ENCODE data around the gene L3MBTL4. TPM values are rescaled to one million over a fixed set of nuclear protein-coding genes. Genes with fewer than 3 reads are reported as not detected.

L3MBTL4 gene
- total RNA-seq, 1 experiment from 2014 or later = not detected

GRCh38 chr18:6376433-6377229 is 38.1 kb downstream of the L3MBTL4 start:
- Histone ChIP-seq H3K4me3 (no peak overlapping the region), H3K9me3 (no peaks in the 10 kb centered on the region), H3K27me3 (no peaks in the 10 kb centered on the region), H3K36me3 (no peaks in the 10 kb centered on the region)
- no peak for DNase-seq

- Histone ChIP-seq H3K36me3 (no peaks in the 10 kb centered on the region), H3K9me3 (no peaks in the 10 kb centered on the region), H3K4me3 (no peak overlapping the region), H3K27me3 (no peaks in the 10 kb centered on the region)
- no peak for DNase-seq
Measured at GRCh38 chr18:6374935-6375529, 39.7 kb downstream of the L3MBTL4 start.

GRCh38 chr18:6374340-6374739 is 40.4 kb downstream of the L3MBTL4 start:
- H3K36me3 ChIP-seq = no peaks in the 10 kb centered on the region
- no peaks in the 10 kb centered on the region for H3K9me3 ChIP-seq
- no peaks in the 10 kb centered on the region for H3K27me3 ChIP-seq
- DNase-seq = no peak
- no peak overlapping the region for H3K4me3 ChIP-seq

GRCh38 chr18:6373187-6373586 is 41.5 kb downstream of the L3MBTL4 start:
- no peak overlapping the region for H3K4me3 ChIP-seq
- H3K27me3 ChIP-seq = no peaks in the 10 kb centered on the region
- DNase-seq = no peak
- no peaks in the 10 kb centered on the region for H3K36me3 ChIP-seq
- H3K9me3 ChIP-seq = no peaks in the 10 kb centered on the region

DNA sequence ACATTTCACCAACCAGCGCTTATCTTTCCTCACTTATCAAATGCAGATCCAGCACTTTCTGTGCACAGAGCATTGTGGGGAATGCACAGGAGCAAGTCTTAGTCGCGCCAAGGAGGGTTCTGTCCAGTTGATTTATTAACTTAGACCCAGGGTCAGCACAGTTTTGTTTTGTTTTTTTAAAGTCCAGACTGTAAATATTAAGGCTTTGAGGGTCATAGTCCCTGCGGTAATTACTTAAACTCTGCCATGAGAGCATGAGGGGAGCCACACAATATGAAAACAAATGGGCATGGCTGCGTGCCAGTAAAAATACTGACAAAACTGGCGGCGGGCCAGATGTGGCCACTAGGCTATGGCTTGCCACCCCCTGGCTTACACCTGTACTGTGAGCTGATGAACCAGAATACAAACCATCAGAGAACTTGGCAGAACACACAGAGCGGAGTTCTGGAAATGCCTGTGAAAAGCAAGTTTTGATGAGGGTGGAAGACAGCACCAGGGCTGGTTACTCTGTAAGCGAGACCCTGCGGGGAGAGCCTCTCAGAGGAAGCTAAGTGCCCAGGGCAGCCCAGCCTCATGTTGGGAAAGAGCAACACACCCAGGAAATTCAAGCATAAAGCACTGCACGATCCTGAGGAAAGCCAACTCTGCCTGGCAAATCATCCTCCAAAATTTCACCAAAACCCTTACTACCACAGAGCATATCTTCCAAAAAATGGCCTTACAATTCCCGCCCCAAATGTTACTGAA is 43.6 kb downstream of the L3MBTL4 start:
- H3K9me3 ChIP-seq = no peaks in the 10 kb centered on the region
- no peaks in the 10 kb centered on the region for H3K27me3 ChIP-seq
- no peak for DNase-seq
- no peak overlapping the region for H3K4me3 ChIP-seq
- no peaks in the 10 kb centered on the region for H3K36me3 ChIP-seq

DNA sequence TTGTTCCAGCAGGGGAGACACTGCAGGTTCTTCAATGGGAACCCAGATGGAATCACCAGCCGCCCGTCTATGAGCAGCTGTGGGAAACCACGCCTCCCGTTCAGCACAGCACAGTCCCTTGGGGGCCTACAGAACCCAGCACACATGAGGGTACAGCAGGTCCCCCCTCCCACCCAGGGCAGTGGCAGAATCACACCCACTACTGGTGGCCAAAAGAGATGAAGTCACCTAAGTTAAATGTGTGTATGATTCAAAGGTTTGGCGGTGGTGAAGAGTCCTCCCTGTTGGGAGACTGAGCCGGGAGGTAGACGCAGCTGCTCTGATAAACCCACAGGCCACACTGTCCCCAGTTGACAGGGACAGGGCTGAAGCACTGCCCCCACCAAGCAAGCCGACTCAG is 44.3 kb downstream of the L3MBTL4 start:
- H3K4me3 ChIP-seq = no peak overlapping the region
- H3K36me3 ChIP-seq = no peaks in the 10 kb centered on the region
- DNase-seq = no peak
- H3K27me3 ChIP-seq = 0 out of 2 replicates have a peak, but pooled peaks cover under 1% of the 10 kb centered on the region
- H3K9me3 ChIP-seq = no peaks in the 10 kb centered on the region

- Histone ChIP-seq H3K27me3 (0 out of 2 replicates have a peak, but pooled peaks cover 4% of the 10 kb centered on the region), H3K36me3 (no peaks in the 10 kb centered on the region)
- no peak for DNase-seq
Measured at GRCh38 chr18:6368017-6368416, 46.7 kb downstream of the L3MBTL4 start.

GRCh38 chr18:6367208-6367607 is 47.5 kb downstream of the L3MBTL4 start:
- Histone ChIP-seq H3K4me3 (no peak overlapping the region), H3K9me3 (no peaks in the 10 kb centered on the region), H3K36me3 (no peaks in the 10 kb centered on the region), H3K27me3 (0 out of 2 replicates have a peak, but pooled peaks cover 4% of the 10 kb centered on the region)
- no peak for DNase-seq

More at GRCh38 chr18:6368017-6368416, 46.7 kb downstream of the L3MBTL4 start:
- Histone ChIP-seq H3K9me3 (no peaks in the 10 kb centered on the region), H3K4me3 (no peak overlapping the region)

DNA sequence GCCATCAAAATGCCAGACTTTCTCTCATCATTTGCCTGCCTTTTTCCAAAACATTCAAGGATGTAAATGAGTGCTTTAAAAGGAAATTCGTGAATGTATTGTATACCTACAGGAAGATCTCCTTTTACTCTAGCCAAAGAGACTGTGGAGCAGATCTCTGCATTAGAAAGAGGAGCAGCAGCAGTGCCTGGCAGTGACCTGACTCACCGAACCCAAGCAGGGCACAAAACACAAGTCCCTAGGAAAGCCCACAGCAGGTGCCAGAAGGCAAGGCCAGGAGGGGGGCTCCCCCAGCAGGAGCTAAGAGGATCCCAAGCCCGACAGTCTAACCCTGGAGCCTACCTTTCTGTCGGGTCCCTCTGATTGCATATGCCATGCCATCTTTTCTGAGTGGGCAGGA is 47.9 kb downstream of the L3MBTL4 start:
- Histone ChIP-seq H3K36me3 (no peaks in the 10 kb centered on the region), H3K4me3 (no peak overlapping the region), H3K9me3 (no peaks in the 10 kb centered on the region), H3K27me3 (0 out of 2 replicates have a peak, but pooled peaks cover 4% of the 10 kb centered on the region)
- no peak for DNase-seq

- H3K9me3 ChIP-seq = no peaks in the 10 kb centered on the region
- H3K36me3 ChIP-seq = no peaks in the 10 kb centered on the region
- no peak overlapping the region for H3K4me3 ChIP-seq
- H3K27me3 ChIP-seq = 0 out of 2 replicates have a peak, but pooled peaks cover 4% of the 10 kb centered on the region
- DNase-seq = no peak
Measured at GRCh38 chr18:6365385-6365784, 49.3 kb downstream of the L3MBTL4 start.

GRCh38 chr18:6363216-6363615 is 51.5 kb downstream of the L3MBTL4 start:
- Histone ChIP-seq H3K4me3 (peak overlapping the region; percentile 43), H3K9me3 (no peaks in the 10 kb centered on the region), H3K27me3 (0 out of 2 replicates have a peak, but pooled peaks cover 4% of the 10 kb centered on the region), H3K36me3 (no peaks in the 10 kb centered on the region)
- DNase-seq = no peak

DNA sequence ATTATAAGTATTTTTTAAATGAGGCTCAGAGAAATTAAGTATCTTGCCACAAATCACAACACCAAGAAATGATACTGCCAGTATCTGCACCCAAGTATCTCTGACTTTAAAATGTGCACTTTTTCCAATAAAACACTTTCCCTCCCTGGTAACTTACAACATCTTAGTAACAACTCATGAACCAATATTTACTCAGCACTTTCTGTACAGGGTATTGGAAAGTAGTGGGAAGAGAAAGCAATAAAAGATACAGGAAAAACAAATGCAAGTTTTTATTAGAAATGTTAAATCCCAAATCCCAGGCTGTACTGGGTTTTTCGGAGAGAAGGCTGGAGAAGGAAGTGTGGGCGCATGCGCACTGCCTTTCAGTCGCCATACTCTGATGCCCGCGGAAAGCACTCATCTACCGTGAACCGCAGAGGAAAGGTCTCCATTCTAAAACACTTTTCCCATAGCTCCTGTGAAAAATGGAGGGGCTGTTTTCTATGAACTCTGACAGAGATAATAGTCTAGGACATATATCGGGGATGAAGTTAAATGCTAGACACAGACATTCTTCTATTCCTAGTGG is 52.1 kb downstream of the L3MBTL4 start:
- H3K36me3 ChIP-seq = no peaks in the 10 kb centered on the region
- H3K27me3 ChIP-seq = 0 out of 2 replicates have a peak, but pooled peaks cover 4% of the 10 kb centered on the region
- peak; percentile 39 for DNase-seq
- H3K9me3 ChIP-seq = no peaks in the 10 kb centered on the region
- H3K4me3 ChIP-seq = peak overlapping the region; percentile 43

- Histone ChIP-seq H3K27me3 (no peaks in the 10 kb centered on the region), H3K4me3 (no peak overlapping the region), H3K36me3 (no peaks in the 10 kb centered on the region), H3K9me3 (no peaks in the 10 kb centered on the region)
- no peak for DNase-seq
Measured at GRCh38 chr18:6357668-6358067, 57.0 kb downstream of the L3MBTL4 start.

GRCh38 chr18:6355789-6356589 is 58.7 kb downstream of the L3MBTL4 start:
- no peak for DNase-seq

DNA sequence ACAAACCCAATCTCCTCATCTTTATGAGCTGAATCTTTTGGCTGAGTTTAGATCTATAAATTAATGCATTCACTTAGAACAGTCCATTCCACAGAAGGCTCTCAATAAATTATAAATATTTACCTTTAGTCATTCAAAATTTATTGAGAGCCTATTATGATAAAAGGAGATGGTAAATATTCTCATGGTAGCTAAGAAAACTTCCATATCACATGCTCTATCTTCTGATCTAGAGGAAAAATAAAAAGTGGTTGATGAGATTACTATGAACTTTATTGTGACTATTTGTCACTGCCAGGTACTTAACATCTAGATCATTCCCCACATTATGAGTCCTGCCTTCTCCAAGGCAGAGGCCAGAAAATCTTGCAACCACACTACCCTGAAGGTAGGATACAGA is 62.4 kb downstream of the L3MBTL4 start:
- DNase-seq = no peak
- Histone ChIP-seq H3K9me3 (no peaks in the 10 kb centered on the region), H3K36me3 (no peaks in the 10 kb centered on the region), H3K27me3 (no peaks in the 10 kb centered on the region), H3K4me3 (no peak overlapping the region)

More at GRCh38 chr18:6355789-6356589, 58.7 kb downstream of the L3MBTL4 start:
- no peaks in the 10 kb centered on the region for H3K36me3 ChIP-seq
- no peaks in the 10 kb centered on the region for H3K27me3 ChIP-seq
- H3K4me3 ChIP-seq = no peak overlapping the region
- H3K9me3 ChIP-seq = no peaks in the 10 kb centered on the region

- Histone ChIP-seq H3K27me3 (no peaks in the 10 kb centered on the region), H3K36me3 (no peaks in the 10 kb centered on the region), H3K9me3 (no peaks in the 10 kb centered on the region), H3K4me3 (no peak overlapping the region)
- DNase-seq = no peak
Measured at GRCh38 chr18:6342990-6343389, 71.7 kb downstream of the L3MBTL4 start.

Data from MG63 (cell line).